CD4-positive, alpha-beta T cell treated with Interleukin-4 for 1 hour (primary cell): ENCODE results near the gene SND1.

Experiments
- DNase-seq, 2 donors: peaks; one replicate each; pipeline ENCODE4 v3.0.0-alpha.2; 2020 to 2022

The SND1 gene

DNA sequence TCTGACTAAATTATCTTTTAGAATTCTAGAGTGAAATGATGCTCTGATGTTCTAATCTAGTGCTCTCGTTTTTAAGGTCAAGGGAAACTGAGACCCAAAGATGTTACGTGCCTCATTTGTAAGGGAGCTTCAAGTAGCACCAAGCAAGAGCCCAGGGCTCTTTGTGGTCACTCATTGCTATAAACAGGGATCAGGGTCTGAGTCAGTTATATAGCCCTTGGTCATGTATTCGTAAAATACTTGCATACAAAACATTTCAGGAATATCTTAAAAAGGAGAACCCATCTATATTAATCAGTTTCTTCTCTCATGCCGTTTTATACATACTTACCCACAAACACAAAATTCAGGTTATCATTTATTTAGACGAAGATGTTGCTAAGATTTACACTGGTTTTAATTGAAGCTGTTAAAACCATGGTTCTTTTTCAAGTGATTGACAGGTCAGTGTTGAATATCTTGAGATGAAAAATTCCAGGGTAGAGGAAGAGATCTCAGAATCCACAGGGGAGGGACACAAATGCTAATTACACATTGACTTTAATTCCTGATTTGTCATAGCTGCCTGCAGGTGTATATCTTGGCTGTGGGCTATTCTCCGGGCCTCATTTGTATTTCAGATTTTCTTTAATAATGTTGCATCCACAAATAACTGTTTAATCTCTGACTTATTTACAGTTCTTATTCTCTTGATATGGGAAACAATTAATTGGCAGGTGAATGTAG is 188.4 kb downstream of the SND1 start:
- no peak for DNase-seq

DNA sequence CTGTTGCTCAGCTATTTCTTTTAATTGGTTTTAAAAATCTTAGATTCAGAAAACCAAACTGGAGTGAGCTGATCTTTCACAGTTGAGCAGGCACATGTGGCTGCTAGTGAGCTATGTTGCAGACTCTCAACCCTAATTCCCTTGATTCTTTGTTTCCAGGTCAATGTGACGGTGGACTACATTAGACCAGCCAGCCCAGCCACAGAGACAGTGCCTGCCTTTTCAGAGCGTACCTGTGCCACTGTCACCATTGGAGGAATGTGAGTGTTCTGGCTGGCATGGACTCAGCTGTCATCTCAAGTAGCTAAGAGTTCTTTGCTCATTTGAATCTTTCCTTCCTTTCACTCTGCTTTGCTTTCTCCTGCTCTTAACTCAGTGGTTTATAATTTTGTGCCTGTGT is 192.2 kb downstream of the SND1 start:
- no peak for DNase-seq

DNA sequence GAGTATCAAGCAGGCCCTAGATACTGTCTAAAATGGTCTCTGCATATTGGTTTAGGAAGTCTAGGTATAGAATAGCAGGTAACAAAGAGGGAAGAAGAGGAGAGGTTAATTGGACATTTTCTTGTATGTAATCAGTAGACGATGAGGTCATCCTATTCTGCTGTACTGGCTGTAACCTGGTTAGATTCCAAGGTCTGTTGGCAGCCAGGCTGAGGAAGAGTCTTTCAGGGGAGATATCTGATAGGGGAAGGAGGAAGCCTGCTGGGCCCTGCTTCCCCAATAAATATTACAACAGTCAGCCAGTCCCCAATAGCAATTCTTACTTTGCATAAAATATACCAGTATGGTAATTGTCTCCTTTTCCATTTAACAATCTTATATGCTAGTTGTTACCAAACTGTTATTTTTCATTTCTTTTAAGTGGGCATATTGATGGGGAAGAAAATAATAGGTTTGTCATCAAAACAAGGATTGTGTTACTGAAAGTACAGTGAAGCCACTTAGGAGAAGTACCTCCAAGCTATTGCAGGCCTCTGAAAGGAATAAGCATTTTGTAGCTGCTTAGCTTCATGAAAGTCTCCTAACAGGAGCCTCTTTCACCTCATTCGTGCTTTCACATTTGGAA is 192.8 kb downstream of the SND1 start:
- DNase-seq: no peak

DNA sequence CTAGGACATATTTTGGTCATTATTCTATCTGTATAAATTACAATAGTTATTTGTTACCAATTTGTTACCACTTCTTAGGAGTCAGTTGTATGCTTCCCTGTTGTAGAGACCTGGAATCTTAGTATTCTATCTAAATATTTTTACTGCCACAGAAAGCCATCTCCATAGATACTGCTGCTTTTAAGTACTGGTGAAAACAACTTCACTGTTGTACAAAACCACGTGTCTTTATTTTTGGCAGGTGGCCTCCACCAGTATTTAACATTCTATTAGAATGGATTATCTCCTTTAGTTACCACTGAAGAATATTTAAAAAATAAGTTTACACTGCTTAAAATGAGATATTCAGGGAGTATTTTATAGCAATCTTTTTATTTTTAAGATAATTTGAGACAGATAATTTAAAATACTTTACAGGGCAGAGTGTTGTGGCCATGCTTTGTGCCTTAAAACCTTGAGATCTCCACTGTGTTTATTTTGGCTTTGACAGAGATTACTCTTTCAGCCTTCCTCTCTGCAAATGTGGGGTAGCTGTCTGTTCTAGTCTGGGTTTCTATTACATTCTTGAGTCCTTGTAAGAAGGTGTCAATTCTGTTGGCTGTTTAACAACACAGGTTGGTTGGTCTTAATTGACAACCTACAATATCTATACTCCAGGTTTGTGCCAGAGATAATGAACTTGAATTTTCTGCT is 193.7 kb downstream of the SND1 start:
- no peak for DNase-seq

DNA sequence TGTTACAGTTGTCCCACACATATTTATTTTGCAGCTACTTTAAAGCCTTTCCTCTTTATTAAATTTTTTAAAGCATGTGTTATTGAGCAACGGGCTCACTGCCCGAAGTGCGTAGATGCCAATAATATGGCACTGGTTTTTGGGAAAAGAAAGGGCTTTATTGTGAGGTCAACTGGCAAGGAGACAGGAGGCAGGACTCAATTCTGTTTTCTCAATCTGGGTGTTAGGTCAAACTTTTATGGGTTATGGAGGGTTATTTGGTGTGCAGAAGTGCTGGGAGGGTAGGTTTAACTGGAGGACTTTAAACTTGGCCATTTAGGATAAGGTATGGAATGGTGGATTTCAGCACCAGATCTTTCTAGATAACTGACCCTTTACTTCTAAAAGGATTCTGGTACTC is 195.6 kb downstream of the SND1 start:
- DNase-seq: no peak

DNA sequence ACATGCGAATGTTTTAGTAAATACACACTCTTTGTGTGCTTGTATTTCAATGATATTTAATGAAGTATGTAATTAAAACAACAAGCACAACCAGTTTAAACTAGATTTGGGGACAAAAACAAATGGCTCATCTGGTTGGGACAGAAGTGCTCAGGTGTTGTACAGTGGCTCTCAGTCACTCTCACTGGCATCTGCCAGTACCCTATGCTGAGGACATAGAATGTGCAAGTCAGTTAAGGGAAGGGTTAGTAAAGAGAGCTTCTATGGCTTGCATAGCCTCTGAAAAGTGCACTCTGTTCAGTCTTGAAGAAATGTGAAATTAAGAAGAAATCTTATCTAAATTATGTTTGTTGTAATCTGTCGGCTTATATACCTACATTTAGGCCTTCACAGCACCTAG is 196.2 kb downstream of the SND1 start:
- DNase-seq: no peak

DNA sequence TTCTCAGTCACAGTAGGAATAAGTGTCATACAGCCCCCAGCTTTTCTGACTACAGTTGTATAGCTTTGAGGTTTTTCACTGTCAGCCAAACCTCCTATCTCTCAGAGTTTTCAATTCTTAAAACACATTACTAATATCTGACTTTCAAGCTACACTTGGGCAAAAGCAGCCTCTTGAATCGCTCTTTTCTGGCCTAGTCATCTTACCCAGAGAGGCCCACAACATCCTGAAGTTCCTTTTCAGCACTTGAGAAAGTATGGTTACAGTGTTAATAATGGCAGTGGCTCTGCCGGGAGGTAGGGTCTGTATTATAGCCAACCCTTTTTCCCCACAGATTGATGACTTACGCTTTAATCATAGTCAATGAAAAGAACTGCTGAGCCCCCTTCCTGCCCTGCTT is 198.2 kb downstream of the SND1 start:
- no peak for DNase-seq

DNA sequence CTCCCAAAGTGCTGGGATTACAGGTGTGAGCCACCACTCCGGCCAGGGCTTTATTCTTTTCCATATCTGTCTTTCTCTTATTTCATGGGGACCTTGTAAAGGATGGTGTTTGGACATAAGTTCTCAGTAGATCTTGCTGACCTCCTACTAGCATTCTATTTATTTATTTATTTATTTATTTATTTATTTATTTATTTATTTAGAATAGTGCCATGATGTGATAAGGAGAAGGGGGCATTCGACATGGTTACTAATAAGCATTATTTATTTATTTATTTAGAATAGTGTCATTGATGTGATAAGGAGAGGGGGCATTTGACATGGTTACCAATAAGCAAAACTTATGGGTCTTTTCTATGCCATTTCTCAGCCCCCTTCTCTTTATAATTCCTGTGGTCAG is 202.4 kb downstream of the SND1 start:
- no peak for DNase-seq

DNA sequence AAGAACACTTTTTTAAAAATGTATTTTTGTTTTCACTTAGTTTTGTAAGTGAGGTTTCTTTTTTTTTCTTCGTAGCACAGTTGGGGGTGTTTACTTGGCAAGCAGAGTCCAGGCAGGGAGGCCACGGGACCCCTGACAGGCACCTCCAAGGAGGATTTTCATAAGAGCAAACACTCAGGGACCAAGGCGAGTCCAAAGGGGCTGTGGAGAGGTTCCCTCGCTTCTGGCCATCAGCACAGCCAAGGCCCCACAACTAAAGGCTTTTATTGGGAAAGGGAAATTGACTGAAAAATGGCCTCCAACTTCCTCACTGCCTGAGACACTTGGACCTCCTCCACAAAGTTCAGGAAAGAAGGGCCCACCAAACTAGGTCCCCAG is 205.5 kb downstream of the SND1 start:
- DNase-seq: no peak

DNA sequence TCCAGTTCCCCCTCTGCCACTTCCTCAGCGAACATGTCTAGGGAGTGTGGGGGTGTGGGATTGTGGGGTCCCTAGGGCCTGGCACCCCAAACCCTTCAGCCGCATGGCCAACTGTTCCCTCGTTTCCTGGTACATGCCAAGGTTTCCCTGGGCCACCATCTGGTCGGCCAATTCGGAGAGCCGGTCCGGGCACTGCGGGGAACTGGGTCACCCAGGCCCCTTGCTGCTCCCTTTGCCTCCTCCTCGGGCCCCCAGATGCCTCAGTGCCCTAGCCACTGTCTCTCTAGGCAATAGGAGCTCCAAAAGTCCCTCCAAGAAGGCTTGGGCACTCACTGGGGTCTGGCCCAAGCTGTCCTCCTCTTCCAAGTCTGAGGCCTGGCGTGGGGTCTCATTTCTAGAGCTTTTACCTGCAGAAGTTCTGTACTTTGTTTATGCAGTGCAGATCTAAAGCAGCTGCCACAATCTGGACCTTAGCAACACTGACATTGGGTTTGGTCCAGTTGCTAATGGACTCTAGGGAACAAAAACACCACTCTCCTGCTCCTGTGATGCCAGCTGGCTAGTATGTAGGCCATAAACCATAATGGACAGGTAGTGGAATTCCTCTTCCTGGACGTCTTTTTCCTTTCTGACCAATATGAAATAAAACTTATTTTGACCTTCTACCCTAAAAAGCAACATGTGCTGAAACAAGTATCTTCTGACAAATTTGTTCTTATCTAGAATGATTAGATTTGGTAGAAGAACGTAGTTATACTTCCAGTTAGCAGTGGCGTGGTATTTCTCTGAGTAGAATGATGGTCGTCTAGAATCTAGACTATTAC is 206.3 kb downstream of the SND1 start:
- DNase-seq: no peak

DNA sequence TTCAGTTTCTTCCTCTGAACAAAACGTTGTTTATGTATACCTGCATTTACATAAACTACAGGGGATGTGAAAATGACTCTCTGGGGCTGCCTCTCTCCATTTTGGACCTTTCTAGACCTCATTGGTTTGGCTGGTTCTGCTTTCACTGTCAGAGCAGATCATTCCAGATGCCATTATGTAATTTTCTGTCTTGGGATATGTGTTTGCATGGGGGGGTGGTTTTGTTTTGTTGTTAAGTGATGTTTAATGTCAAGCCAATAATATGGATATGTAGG is 206.9 kb downstream of the SND1 start:
- DNase-seq: no peak

DNA sequence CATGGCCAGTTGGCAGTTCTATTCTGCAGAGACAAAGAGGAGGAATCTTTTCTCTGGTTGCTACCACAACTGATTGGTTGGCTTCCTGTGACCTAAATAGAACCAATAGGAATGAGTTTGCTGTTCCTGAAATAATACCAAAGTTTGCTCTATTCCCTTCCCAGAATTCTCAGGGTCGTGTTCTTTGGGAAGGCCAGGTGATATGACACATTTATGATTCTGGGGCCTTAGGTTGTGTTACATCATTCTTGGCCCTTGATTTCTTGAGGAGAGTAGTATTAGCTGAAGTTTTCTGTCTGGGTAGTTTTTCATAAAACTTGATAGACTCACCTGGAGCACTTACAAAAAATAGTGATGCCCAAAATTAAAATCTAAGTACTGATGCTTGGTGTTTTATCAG is 207.3 kb downstream of the SND1 start:
- DNase-seq: no peak

DNA sequence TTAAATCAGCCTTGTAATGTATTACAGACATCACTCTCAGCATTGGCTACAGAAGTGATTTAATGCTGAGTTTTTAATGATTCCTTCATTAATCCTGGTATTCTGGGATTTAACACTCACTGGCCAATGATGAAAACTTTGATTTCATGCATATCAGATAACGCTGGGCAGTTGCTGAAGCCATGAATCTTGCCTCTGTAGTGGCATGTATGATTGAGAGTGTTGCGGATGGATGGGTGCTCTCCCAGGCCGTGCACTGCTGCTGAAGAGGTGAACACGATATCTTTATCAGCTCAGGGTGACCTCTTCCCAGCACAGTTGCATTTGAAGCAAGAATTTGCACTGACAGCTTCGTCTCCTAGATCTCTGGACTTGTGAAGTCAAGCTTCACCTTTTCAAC is 210.5 kb downstream of the SND1 start:
- no peak for DNase-seq

DNA sequence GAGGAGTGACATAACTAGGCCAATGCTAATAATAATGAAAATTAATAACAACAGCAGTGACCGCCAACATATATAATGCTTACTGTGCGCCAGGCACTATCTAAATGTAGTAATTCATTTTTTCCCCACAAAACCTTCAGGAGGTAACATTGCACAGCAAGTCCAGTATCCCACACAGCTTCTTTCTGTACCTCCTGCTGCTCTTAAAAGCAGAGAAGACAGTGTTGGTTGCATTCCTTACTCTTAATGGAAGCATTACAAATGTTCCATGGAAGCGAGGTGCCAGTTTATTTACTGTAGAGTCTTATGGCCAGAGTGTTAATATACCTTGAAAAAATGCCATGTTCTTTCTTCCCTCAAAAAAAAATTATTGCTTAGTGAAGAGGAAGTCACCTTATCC is 211.1 kb downstream of the SND1 start:
- DNase-seq: no peak

DNA sequence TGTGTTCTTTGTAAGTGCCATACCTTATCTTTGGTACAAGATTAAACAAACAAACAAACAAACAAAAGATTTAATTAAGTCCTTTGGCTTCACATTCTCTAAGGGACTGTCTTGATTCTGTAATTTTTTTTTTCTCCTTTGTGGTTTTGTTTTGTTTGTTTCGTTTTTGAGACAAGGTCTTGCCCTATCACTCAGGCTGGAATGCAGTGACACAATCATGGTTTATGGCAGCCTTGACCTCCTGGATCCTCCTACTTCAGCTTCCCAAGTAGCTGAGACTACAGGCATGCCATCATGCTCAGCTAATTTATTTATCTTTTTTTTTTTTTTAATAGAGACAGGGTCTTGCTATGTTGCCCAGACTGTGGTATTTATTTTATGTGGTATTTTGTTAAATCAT is 213.5 kb downstream of the SND1 start:
- DNase-seq: no peak

DNA sequence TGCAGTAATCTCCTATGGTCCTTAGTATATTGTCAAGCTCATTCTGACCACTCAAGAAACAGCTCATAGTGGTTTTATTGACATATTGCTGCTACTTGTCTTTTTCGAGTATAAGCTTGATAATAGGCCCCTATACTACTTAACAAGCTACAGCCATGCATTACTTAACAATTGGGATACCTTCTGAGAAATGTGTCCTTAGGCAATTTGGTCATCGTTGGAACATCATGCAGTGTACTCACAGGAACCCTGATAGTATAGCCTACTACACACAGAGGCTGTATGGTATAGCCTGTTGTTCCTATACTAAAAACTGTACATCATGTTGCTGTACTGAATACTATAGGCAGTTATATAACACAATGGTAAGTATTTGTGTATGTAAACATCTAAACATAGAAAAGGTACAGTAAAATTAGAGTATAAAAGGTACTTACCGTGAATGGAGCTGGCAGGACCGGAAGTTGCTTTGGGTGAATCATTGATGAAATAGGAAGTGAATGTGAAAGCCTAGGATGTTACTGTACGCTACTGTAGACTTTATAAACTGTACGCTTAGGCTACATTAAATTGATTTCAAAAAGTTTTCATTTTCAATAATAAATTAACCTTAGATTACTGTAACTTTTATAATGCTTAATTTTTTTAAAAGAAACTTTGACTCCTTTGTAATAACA is 218.4 kb downstream of the SND1 start:
- no peak for DNase-seq

DNA sequence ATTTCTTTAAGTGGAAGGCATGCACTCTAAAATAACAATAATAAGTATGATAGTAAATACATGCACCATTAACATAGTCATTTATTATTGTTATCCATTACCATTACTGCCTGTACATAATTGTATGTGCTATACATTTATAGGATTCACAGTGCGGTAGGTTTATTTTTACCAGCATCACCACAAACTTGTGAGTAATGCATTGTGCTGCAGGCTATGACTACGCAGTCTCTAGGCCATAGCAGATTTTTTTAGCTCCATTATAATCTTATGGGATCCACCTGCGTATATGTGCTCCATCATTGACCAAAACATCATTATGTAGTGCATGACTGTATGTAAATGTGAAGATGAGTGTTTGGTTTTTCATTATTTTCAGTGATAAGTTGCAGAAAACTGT is 219.2 kb downstream of the SND1 start:
- DNase-seq: no peak

DNA sequence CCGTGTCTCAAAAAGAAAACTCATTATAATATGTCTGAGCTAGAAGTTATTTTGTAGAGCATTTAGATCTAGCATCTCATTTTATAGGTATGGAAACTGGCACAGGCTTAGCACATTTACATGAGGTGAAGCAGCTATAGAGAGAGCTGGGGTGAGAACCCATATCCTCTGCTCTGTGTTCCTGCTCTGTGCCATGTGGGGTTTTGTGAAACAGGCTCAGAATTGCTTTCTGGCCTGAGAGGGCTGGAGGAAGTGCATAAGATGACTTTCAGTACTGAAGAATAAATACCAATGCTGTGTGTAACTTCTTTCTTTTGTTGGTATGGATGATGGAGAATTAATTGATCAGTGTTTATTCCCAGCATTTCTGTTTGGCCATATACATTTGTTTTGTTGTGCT is 220.1 kb downstream of the SND1 start:
- DNase-seq: no peak

DNA sequence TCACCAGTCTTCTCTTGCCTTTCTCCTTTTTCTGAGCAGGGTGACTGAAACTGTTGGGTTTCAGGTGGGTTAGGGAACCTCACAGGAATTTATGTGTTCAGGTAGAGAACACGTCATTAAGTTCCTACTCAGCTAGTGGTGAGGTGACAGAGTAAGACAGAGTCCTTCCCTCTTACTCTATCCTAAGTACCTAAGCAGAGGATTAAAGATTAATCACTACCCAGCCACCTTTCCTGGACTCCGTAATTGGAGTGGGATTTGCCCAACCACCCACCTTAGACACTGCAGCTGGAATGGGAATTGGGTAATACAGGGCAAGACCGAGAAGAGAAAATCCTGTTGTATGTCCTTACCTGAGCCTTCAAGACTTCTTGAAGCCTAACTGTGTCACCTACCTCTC is 221.2 kb downstream of the SND1 start:
- DNase-seq: no peak

DNA sequence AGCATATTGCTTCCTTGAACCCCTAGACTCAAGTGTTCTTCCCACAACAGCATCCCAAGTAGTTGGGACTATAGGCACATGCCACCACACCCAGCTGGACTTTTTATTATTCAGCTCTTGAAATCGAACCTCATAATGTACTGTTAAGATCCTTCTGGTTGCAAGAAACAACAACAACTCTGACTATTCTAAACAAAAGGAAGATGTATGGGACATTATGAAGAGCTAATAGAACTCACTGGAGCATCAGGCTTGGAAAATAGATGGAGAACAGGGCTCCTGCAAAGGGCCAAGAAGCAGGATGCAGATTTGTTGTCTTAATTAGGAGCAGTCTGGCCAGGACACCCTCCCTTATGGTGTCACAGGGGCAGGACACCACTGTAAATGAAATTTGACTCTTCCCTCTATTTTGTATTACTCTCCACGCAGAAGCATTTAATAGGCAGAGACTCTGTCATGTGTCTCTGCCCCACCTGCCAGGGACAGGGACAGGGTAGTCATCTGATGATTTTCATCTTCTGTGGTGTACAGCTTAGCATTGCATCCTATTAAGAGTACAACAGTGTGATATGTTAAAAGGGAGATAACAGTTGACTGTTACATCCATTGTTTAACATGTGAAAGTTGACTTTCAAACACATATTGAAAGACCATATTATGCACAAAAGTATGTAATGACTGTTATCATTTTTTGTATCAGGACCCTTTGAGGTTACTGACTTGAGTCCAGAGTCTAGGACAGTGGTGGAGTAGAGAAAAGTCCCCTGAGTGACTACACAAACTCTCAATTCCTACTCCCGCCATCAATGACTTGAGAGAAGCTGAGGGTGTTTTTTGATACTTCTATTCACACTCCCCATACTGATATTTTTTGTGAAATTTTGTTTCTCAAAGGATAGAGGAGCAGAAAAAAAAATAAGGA is 222.0 kb downstream of the SND1 start:
- DNase-seq: no peak

DNA sequence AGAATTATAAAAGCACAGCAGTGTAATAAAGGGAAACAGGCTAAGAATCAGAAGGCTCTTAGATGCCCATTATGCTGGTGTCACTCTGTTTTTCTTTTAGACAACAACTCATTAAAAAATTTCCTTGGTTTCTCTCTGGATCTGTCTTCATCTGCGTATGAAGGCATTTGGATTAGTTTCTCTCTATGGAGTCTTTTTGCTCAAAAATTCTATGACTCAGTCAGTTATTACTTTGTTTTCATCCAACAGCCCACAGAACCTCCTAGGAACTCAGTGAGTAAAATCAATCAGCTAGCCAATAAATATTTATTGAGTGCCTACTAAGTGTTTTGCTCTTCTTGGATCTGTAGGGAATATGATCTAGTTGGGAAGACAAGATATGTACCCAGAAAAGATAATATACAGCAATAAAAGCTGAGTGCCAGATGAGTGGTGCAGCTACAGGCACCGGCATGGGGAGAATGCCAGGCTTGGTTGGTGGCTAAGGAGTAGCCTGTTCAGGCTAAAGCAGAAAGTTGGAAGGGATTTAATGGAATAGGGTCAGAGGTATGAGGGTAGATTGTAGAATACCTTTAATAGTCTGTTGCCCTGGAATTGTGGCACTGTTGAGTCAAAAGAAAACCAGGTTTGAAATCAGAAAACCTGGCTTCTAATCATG is 223.1 kb downstream of the SND1 start:
- no peak for DNase-seq

DNA sequence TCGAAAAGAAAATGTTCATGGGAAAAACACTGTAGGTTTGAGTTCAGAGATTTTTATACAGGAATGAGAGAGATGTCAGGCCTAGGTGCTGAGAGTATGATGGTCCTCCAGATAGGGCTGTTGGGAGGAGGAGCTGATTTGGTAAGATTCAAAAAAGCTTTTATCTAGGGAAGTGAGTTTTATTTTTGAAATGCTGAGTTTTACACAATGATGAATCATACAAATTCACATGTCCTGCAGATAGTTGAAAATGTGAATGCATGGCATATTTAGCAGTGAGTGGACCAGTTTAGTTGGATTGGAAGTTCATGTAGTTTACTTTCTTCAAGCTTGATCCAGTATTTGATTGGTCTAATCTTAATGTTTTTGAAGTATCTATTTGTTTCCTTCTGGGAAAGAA is 224.4 kb downstream of the SND1 start:
- DNase-seq: no peak
